ENCODE measurements around the gene SHROOM3.

The SHROOM3 gene

DNA sequence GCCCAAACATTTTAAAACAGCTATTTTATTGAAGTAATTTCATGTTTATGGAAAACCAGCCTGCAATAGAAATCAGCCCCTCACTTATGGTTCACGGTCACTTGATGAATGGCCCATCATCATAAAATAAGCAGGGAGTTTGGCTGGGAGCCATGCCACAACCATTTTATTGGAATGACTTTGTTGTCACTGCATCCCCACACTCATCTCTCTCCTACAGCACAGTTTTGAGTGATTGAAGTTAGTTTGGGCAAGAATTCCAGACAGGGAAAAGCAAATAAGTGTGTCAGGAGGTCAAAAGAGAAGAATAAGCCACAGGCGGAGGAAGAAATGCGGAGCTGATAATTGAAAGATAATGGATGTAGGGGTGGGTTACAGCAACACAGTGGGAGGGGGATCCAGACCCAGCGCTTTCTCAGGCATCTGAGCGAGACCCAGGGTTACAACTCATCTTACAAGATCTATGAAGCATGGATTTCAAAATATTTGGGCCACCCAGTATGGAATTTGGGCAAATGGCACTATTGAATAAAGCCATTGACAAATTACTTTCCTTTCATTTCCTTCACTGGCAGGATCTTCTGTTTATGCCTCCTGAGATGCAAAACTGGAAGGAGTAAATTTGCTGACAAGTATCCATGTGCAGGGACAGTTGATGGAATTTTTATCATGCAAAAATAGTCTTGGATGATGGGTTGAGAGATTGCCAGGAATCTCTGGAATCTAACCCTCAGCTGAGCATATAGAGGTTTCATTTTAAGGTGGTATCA lies 100.8 kb downstream of the SHROOM3 start:
- Histone ChIP-seq H3K36me3 (no peaks in the 10 kb centered on the region), H3K9me3 (no peaks in the 10 kb centered on the region), H3K27me3 (peaks cover 8% of the 10 kb centered on the region), H3K4me1 (ENCODE audit: control insufficient read depth in 1 of 2, insufficient read depth in 1 of 2, low read depth in 1 of 2, low read length in 1 of 2) (no peaks in the 10 kb centered on the region), H3K4me3 (ENCODE audit: low read depth in 1 of 2, low read length in 1 of 2) (no peak overlapping the region), H3K27ac (no peak overlapping the region)
- TF ChIP-seq, protein P1, sequence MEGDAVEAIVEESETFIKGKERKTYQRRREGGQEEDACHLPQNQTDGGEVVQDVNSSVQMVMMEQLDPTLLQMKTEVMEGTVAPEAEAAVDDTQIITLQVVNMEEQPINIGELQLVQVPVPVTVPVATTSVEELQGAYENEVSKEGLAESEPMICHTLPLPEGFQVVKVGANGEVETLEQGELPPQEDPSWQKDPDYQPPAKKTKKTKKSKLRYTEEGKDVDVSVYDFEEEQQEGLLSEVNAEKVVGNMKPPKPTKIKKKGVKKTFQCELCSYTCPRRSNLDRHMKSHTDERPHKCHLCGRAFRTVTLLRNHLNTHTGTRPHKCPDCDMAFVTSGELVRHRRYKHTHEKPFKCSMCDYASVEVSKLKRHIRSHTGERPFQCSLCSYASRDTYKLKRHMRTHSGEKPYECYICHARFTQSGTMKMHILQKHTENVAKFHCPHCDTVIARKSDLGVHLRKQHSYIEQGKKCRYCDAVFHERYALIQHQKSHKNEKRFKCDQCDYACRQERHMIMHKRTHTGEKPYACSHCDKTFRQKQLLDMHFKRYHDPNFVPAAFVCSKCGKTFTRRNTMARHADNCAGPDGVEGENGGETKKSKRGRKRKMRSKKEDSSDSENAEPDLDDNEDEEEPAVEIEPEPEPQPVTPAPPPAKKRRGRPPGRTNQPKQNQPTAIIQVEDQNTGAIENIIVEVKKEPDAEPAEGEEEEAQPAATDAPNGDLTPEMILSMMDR (IDR thresholded peaks at IDR 0.05) = no peak

DNA sequence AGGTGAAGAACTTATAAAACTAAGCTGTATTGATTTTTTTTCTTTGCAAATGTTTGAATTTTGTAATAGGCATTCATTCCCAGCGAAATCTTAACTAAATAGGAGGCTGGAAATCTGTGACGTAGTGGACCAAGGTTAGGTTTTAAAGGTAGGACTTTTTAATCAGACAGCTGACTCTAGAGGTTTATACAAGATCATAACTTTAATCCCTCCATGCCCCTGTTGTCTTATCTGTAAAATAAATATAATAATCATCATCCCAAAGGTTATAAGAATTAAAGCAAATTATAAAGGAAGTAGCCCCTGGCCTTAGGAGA lies 101.3 kb downstream of the SHROOM3 start:
- H3K27me3 ChIP-seq = peaks cover 3% of the 10 kb centered on the region
- H3K9me3 ChIP-seq = no peaks in the 10 kb centered on the region
- TF ChIP-seq, protein P1 (IDR thresholded peaks at IDR 0.05) = no peak
- H3K4me1 ChIP-seq (ENCODE audit: control insufficient read depth in 1 of 2, insufficient read depth in 1 of 2, low read depth in 1 of 2, low read length in 1 of 2) = no peaks in the 10 kb centered on the region
- no peaks in the 10 kb centered on the region for H3K36me3 ChIP-seq
- H3K4me3 ChIP-seq (ENCODE audit: low read depth in 1 of 2, low read length in 1 of 2) = no peak overlapping the region
- no peak overlapping the region for H3K27ac ChIP-seq

- no peaks in the 10 kb centered on the region for H3K36me3 ChIP-seq
Measured at GRCh38 chr4:76538296-76538695, 103.3 kb downstream of the SHROOM3 start.

GRCh38 chr4:76539979-76540378 lies 105.0 kb downstream of the SHROOM3 start:
- H3K9me3 ChIP-seq = no peaks in the 10 kb centered on the region
- no peak overlapping the region for H3K27ac ChIP-seq
- H3K36me3 ChIP-seq = no peaks in the 10 kb centered on the region
- TF ChIP-seq, protein P1 (IDR thresholded peaks at IDR 0.05) = no peak
- no peak overlapping the region for H3K4me3 ChIP-seq (ENCODE audit: low read depth in 1 of 2, low read length in 1 of 2)
- peaks cover under 1% of the 10 kb centered on the region for H3K27me3 ChIP-seq
- H3K4me1 ChIP-seq (ENCODE audit: control insufficient read depth in 1 of 2, insufficient read depth in 1 of 2, low read depth in 1 of 2, low read length in 1 of 2) = no peaks in the 10 kb centered on the region

More at GRCh38 chr4:76538296-76538695, 103.3 kb downstream of the SHROOM3 start:
- no peaks in the 10 kb centered on the region for H3K9me3 ChIP-seq
- TF ChIP-seq, protein P1 (IDR thresholded peaks at IDR 0.05) = no peak
- H3K27ac ChIP-seq = no peak overlapping the region
- no peaks in the 10 kb centered on the region for H3K27me3 ChIP-seq
- H3K4me1 ChIP-seq (ENCODE audit: control insufficient read depth in 1 of 2, insufficient read depth in 1 of 2, low read depth in 1 of 2, low read length in 1 of 2) = no peaks in the 10 kb centered on the region
- H3K4me3 ChIP-seq (ENCODE audit: low read depth in 1 of 2, low read length in 1 of 2) = no peak overlapping the region

DNA sequence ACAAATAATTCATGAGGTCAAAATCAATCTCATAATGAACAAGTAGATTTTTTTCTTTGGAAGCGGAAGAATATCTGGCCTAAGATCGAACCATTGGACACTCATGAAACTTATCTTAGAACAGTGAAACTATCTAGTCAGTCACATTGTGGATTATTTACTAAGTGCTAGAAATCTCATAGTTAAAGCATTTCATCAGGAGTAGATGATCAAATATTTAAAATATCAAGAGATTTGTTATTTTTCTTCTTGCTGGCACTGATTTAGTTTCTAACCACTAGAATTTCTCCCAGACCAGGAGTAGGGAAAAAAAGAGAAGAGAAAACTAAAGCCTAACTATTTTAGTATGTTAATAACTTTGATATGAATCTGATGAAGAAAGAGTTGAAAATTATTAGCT lies 105.5 kb downstream of the SHROOM3 start:
- no peaks in the 10 kb centered on the region for H3K4me1 ChIP-seq (ENCODE audit: control insufficient read depth in 1 of 2, insufficient read depth in 1 of 2, low read depth in 1 of 2, low read length in 1 of 2)
- no peak overlapping the region for H3K4me3 ChIP-seq (ENCODE audit: low read depth in 1 of 2, low read length in 1 of 2)
- TF ChIP-seq, protein P1 (IDR thresholded peaks at IDR 0.05) = no peak
- no peak overlapping the region for H3K27ac ChIP-seq
- H3K36me3 ChIP-seq = no peaks in the 10 kb centered on the region
- no peaks in the 10 kb centered on the region for H3K9me3 ChIP-seq
- peaks cover 5% of the 10 kb centered on the region for H3K27me3 ChIP-seq
